Measurements from ENCODE around the gene ST6GALNAC4.

ST6GALNAC4 gene

GRCh38 chr9:127910613-127911205, 6.1 kb downstream of the ST6GALNAC4 start:
- no peak for DNase-seq

- DNase-seq = no peak
Observed at GRCh38 chr9:127909839-127910273, 7.0 kb downstream of the ST6GALNAC4 start.

- DNase-seq = no peak
Observed at GRCh38 chr9:127908660-127908926, 8.2 kb downstream of the ST6GALNAC4 start.

DNA sequence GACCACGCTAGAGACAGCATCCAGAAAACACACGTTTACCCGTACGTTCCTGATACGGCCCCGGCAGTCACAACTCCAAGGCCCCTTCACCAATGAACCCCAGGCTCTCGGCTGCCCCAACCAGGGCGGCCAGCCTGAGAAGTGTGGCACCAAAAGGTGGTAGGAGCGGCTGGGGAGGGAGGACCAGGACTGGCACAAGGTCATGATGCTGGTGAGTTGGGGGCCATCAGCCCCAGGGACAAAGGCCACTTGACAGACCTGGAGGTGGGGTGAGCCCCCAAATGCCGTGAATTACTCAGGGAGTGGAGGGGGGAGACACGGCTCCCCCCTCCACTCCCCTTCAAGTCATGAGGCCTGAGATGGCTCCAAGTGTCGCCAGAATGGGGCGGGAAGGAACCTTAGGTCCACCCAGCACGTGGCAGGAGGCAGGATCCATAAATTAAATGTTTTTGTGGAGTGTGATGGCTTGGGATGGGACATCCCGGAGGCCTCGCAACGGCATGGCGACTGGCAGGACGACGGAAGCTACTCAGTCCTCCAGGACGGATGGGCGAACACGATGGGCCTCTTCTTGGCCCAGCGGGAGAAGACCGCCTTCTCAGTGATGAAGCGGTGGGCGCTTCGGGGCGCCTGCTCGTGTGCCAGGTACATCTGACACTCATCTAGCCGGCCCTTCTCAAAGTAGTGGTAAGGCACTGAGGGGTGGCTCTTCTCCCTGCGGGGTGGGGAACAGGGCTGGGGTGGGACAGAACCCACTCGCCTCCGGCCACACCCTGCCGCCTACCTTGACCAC, 8.8 kb downstream of the ST6GALNAC4 start:
- DNase-seq = no peak

DNA sequence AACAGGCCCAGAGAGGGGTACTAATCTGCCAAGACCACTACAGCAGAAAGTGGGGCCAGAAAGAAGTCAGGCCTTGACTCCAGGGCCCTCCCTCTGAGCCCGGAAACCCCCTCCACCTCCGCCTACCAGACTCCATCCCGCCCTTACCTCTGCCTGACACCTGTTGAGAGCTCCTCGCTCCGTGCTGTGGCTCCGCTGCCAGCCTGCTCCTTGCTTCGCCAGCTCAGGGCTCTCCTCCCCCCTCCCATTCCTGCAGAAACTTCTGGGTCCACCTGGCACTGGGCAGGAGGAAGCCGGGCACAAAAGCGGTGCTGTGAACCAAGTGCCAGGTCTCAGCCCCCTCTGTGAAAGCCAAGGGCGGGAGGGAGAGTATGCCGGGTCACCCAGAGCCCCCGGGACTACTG, 11.1 kb downstream of the ST6GALNAC4 start:
- no peak for DNase-seq

DNA sequence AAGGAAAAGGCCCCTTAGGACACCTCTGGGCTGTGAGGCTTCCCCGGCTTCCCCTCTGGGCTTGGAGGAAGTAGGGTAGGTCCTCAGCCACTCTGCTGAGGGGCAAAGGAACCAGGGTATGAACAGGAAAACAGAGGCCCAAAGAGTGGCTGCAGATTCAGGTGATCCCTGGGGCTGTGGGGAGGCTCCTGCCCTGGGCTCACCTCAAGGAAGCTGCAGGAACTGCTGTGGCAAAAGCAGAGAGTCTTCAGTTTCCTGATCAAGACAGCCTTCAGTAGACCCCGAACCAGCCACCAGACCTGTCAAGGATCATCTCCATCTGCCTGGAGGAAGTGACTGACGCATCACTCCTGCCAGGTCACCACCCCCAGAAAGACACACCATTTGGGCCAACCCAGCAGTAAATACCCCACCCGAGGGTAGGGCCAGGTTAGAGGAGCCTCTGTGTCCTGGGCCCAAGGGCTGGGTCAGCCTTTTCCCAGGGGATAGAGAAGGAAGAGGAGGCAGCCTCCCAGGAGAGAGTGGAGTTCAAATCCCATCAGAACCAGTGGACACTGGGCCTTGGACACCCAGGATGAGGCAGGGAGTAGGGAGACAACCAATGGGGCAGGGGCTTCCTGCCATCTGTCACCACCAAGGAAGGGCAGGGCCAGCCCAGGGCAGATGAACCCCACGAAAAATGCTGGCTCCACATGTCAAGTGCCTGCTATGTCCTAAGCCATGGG, 11.7 kb downstream of the ST6GALNAC4 start:
- no peak for DNase-seq

DNA sequence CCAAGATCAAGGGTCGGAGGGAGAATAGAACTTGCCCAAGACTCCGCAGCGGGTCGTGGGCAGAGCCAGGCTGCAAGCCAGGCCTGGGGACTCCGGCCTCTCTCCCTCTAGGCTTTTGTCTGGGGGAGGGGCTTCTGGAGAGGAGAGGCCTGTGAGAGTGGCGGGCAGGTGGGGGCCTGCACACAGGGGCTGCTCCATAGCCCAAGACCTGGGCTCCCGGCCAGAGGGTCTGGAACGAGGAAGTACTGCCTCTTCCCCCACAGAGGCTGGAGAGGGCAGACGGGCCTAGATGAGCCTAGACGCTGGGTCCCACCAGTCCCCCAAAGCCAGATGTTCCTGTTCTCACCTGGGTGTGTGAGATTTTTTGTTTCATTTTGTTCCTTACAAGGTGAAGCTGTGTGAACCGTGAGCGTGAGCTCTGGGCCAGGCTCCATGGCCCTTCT, 12.3 kb downstream of the ST6GALNAC4 start:
- peak; percentile 63 for DNase-seq

- DNase-seq = no peak
Observed at GRCh38 chr9:127903557-127904475, 13.0 kb downstream of the ST6GALNAC4 start.

DNA sequence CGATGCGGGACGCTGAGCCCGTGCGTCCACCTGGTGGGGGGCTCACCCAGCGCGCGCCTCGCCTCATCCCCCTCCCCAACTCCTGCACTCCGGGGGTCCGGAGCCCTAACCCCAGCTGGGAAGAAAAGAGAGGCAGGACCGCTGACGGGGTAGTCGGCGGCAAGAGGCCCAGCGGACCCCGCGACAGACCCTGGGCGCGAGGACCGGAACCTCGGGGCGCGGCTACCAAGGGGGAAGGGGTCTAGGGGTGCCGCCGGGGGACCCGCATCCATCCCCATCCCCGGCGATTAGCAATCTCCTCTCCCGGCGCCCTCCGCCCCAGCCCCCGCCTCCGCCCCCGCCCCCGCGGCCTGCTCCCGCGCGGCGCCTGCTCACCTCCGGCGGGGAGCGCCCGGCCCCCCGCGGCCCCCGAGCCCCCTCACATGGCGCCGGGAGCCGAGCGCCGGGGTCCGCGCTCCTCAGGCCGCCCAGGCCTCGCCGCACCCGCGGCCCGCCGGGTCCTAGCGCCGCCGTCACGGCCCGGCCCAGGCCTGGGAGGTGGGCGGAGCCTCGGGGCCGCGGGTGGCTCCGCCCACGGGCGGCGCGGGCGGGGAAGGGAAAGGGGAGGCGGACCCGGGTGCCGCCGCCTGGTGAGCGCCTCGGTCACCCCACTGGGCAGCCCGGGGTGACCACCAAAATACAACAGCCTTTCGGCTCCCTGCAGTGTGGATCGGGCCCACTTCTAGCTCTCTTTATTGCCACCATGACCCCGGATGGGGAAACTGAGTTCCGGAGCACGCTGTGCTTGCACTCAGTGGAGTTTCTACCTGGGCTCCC, 17.5 kb downstream of the ST6GALNAC4 start, which contains the start of gene ST6GALNAC6:
Gene ST6GALNAC6, minus strand, starts transcription at position 476 of the 816 bp plus-strand sequence. CDS start 1,622 bp downstream, outside the sequence.
- peak; percentile 27 for DNase-seq

GRCh38 chr9:127898433-127899127, 18.3 kb downstream of the ST6GALNAC4 start:
- no peak for DNase-seq

- no peak for DNase-seq
Observed at GRCh38 chr9:127897193-127897692, 19.6 kb downstream of the ST6GALNAC4 start.

GRCh38 chr9:127896395-127897192, 20.2 kb downstream of the ST6GALNAC4 start:
- DNase-seq = no peak

DNA sequence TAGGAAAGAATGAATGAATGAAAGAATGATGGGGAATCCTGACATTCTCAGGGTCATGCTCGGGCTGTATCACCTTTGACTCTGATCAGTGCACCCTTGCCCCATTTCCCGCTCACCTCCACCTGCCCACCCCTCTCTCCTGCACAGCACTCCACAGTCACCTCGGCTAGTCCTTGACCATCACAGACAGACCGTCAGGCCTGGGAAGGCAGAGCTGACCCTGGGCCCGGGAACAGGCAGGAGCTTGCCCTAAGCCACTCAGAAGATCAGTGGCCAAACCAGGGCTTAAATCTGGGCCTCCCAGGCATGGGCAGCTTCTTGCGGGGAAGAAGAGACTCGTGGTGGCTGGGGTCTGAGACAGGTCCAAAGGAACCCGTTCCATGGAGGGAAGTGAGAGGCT, 21.0 kb downstream of the ST6GALNAC4 start:
- DNase-seq = no peak

GRCh38 chr9:127893392-127893791, 23.4 kb downstream of the ST6GALNAC4 start:
- DNase-seq = no peak

- DNase-seq = no peak
Observed at GRCh38 chr9:127892831-127893230, 24.0 kb downstream of the ST6GALNAC4 start.

- DNase-seq = no peak
Observed at GRCh38 chr9:127890053-127890452, 26.8 kb downstream of the ST6GALNAC4 start.

- DNase-seq = no peak
Observed at GRCh38 chr9:127887792-127888191, 29.0 kb downstream of the ST6GALNAC4 start.

DNA sequence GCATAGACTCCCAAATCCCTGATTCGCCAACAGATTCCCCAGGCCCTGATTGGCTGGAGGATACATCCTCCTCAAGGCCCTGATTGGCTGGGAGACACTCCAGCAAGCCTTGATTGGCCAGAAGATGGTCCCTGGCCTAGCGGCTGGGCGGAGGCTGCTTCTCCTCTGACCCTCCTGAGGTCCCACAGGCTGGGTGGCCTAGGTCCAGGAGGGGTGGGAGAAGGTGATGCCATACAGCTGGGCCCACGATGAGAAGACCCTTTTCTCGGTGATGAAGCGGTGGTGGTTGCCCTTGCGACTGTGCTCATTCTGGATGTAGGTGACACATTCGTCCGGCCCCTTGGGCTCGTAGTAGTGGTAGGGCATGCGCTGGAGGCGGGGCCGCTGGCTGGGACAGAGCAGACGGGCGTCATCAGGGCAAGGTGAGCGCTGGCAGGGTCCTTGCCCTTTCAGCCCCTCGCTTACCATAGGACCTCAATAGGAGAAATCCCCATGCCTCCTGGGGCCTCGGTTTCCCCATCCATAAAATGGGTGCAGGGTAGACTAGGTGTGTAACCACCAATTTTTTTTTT, 30.4 kb downstream of the ST6GALNAC4 start:
- DNase-seq = no peak

- DNase-seq = no peak
Observed at GRCh38 chr9:127885508-127886281, 31.1 kb downstream of the ST6GALNAC4 start.

All from NCI-H1105 (cell line).